ENCODE results near the gene MGRN1. TPM values are rescaled to one million over a fixed set of nuclear protein-coding genes. Genes with fewer than 3 reads are reported as not detected.

The MGRN1 gene
- total and polyA plus RNA-seq, 2 of the 13 experiments (the other 11 are each of a cell fraction or from before 2014, with no cell fraction given) = 11.9 to 12.6 TPM

- TF ChIP-seq MLX (CRISPR knock-in tag; IDR thresholded peaks at IDR 0.05) (no peak), ZSCAN29 (CRISPR knock-in tag; conservative IDR thresholded peaks at IDR 0.05) (0 out of 2 replicates have a peak, but pooled peaks have one; percentile 34), SMAD1 (CRISPR knock-in tag; IDR thresholded peaks at IDR 0.05; ENCODE audit: borderline replicate concordance, low read depth) (0 out of 2 replicates have a peak, but pooled peaks have one; percentile 58), HNRNPL (IDR thresholded peaks at IDR 0.05; ENCODE audit: low read depth, low read length) (0 out of 2 replicates have a peak, but pooled peaks have one; percentile 38), KMT2A (CRISPR knock-in tag; IDR thresholded peaks at IDR 0.05) (0 out of 2 replicates have a peak, but pooled peaks have one; percentile 5), FOSL2 (CRISPR knock-in tag; IDR thresholded peaks at IDR 0.05) (0 out of 2 replicates have a peak, but pooled peaks have one; percentile 12), FOXP4 (CRISPR knock-in tag; IDR thresholded peaks at IDR 0.05) (0 out of 2 replicates have a peak, but pooled peaks have one; percentile 27), ZNF691 (CRISPR knock-in tag; IDR thresholded peaks at IDR 0.05; ENCODE audit: borderline replicate concordance, low read depth) (no peak), SRF (IDR thresholded peaks at IDR 0.05; ENCODE audit: low read depth, low read length) (0 out of 2 replicates have a peak, but pooled peaks have one; percentile 69), ZBTB25 (CRISPR knock-in tag; IDR thresholded peaks at IDR 0.05) (no peak), GMEB2 (CRISPR knock-in tag; IDR thresholded peaks at IDR 0.05; ENCODE audit: low read depth) (no peak), AGO2 (optimal IDR thresholded peaks at IDR 0.05; ENCODE audit: low read depth, low read length) (peak; percentile 19), KDM5B (CRISPR knock-in tag; IDR thresholded peaks at IDR 0.05; ENCODE audit: borderline replicate concordance) (peak; percentile 8; the same call in 1 of the 2 replicates), ZNF605 (CRISPR knock-in tag; IDR thresholded peaks at IDR 0.05) (0 out of 2 replicates have a peak, but pooled peaks have one; percentile 11), ZNF225 (CRISPR knock-in tag; IDR thresholded peaks at IDR 0.05) (0 out of 2 replicates have a peak, but pooled peaks have one; percentile 35), HNF1A (IDR thresholded peaks at IDR 0.05; ENCODE audit: low read depth) (no peak), HNF1A (CRISPR knock-in tag; IDR thresholded peaks at IDR 0.05; ENCODE audit: borderline replicate concordance) (0 out of 2 replicates have a peak, but pooled peaks have one; percentile 7)
Observed at GRCh38 chr16:4664538-4665418, 40.2 kb downstream of the MGRN1 start (continued).

Data from HepG2 (cell line).